ENCODE results near the gene SLC39A11.

DNA sequence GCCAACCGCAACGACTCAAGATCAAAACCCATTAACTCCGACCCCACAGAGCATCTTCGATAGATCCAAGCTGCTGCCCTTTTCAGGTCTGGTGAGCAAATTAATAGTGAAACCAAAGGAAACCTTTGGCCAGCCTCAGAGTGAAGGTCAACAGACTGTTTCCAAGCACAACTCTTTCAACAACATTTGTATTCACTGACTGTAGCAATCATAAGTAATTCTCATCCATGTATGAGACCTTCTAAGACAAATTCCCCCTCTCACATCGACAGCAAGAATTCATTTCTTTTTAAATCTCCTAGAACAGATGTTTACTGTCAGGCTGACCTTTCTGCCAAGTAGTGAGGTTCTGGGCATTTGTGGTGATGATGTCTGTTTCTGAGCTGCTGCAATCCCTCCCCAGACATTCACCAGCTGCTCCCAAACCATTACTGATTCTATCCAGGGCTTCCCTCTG is 64.2 kb downstream of the SLC39A11 start:
- TF ChIP-seq POLR2A (IDR thresholded peaks at IDR 0.05) (no peak), CTCF (IDR thresholded peaks at IDR 0.05) (no peak)

Measured in body of pancreas (tissue), 4 donors.